Measurements from ENCODE around the gene SLC25A34.

- TF ChIP-seq CTCF (IDR thresholded peaks at IDR 0.05 in 4 of 5, conservative IDR thresholded peaks at IDR 0.05 in 1 of 5) (no peak), POLR2A (IDR thresholded peaks at IDR 0.05) (no peak)
Measured at GRCh38 chr1:15738416-15739113, 2.5 kb downstream of the SLC25A34 start.

Measured in gastrocnemius medialis (tissue), 4 donors.